Fibroblast of lung (primary cell): ENCODE results near the gene SLC34A1. TPM values are rescaled to one million over a fixed set of nuclear protein-coding genes. Genes with fewer than 3 reads are reported as not detected.
A peak's percentile ranks its signal among the peaks of the same experiment; 100 is the strongest.

Source experiments
- DNase-seq, 2 donors: peaks; one replicate each; pipeline versions ENCODE4 v3.0.0 to v3.0.0-alpha.2; 2010; ENCODE audit warnings: low read depth in 2 of 2
- H2AFZ ChIP-seq: 2 replicates; pipeline ENCODE4 v1.5.1; 2012; ENCODE audit warnings: low read length, control low read depth, inconsistent platforms
- H3K27ac ChIP-seq: 2 replicates; pipeline ENCODE4 v1.5.1; 2011; ENCODE audit warnings: low read length, control low read depth; ENCODE audit not compliant: insufficient read depth
- H3K27me3 ChIP-seq: 2 replicates; pipeline ENCODE4 v1.5.1; 2011; ENCODE audit warnings: mild to moderate bottlenecking, low read length; ENCODE audit not compliant: control insufficient read depth, insufficient read depth
- H3K36me3 ChIP-seq: 2 replicates; pipeline ENCODE4 v1.5.1; 2011; ENCODE audit warnings: low read length; ENCODE audit not compliant: control insufficient read depth, insufficient read depth
- H3K4me1 ChIP-seq: 2 replicates; pipeline ENCODE4 v1.5.1; 2011; ENCODE audit warnings: low read length; ENCODE audit not compliant: control insufficient read depth, insufficient read depth; ENCODE audit errors: extremely low read depth
- H3K4me2 ChIP-seq: 2 replicates; pipeline ENCODE4 v1.5.1; 2011; ENCODE audit warnings: low read length, control low read depth; ENCODE audit not compliant: insufficient read depth; ENCODE audit errors: extremely low read depth
- H3K4me3 ChIP-seq, 4 experiments: fragments of 200-600 bp in 1 of 4; sonication (generic) in 1 of 4; replicated peaks in 1 of 4; 2 replicates each; pipeline ENCODE4 v1.5.1; 2011 to 2016; ENCODE audit warnings: low read length in 4 of 4, low read depth in 3 of 4, mild to moderate bottlenecking in 3 of 4, control low read depth in 2 of 4, inconsistent platforms in 1 of 4, mixed read lengths in 1 of 4; ENCODE audit not compliant: insufficient read depth in 1 of 4; ENCODE audit errors: control extremely low read depth in 1 of 4
- H3K79me2 ChIP-seq: 2 replicates; pipeline ENCODE4 v1.5.1; 2012; ENCODE audit warnings: mild to moderate bottlenecking, low read length, inconsistent platforms; ENCODE audit not compliant: control insufficient read depth, insufficient read depth
- H3K9ac ChIP-seq: 2 replicates; pipeline ENCODE4 v1.5.1; 2011; ENCODE audit warnings: mild to moderate bottlenecking, low read length, control low read depth; ENCODE audit not compliant: insufficient read depth
- H3K9me3 ChIP-seq: 2 replicates; pipeline ENCODE4 v1.5.1; 2012; ENCODE audit warnings: low read depth, low read length; ENCODE audit not compliant: control insufficient read depth, insufficient read depth
- H4K20me1 ChIP-seq: 2 replicates; pipeline ENCODE4 v1.5.1; 2011; ENCODE audit warnings: low read length; ENCODE audit not compliant: control insufficient read depth, insufficient read depth; ENCODE audit errors: extremely low read depth
- EZH2 ChIP-seq: IDR thresholded peaks from 2 replicates; pipeline ENCODE4 v1.5.1; 2012; ENCODE audit warnings: low read length, control low read depth, mild to moderate bottlenecking; ENCODE audit errors: missing control alignments
- polyA plus RNA-seq, 2 donors: library from polyadenylated mRNA; depleted of rRNA in 1 of 2; stranded (reverse) in 1 of 2; unstranded in 1 of 2; fragments of >200 nt; gene quantifications; 2 replicates each; pipeline ENCODE4 v1.2.1, GENCODE V29; 2011 to 2012; ENCODE audit warnings: missing spikeins in 1 of 2
- total RNA-seq: library from RNA; depleted of rRNA; stranded (reverse); fragments of >200 nt; gene quantifications from 2 replicates; pipeline ENCODE4 v1.2.1, GENCODE V29; 2014
- TF ChIP-seq, protein P1 (sequence below), 2 donors: IDR thresholded peaks in 1 of 2; conservative IDR thresholded peaks in 1 of 2; 1 replicate in 1 of 2; 2 replicates in 1 of 2; pipeline ENCODE4 v1.5.1; 2011 to 2012; ENCODE audit warnings: low read length in 2 of 2, control low read depth in 1 of 2, inconsistent platforms in 1 of 2, low read depth in 1 of 2, mild to moderate bottlenecking in 1 of 2

SLC34A1 gene
- total and polyA plus RNA-seq, 2 donors (not counting 1 experiment from before 2014, with no cell fraction given): not detected

DNA sequence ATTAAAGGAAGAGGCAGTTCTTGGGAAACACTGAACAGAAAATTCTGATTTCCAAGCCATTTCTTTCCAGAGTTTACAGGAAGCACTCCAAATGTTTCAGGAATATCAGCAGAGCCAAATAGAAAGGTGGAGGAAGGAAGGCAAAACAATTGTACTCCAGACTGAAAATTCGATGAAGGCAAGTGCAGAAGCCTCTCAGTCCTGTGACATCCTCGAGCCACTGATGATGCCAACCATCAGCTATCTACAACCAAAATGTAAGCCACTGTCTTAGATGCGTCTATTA, 34.9 kb upstream of the SLC34A1 start:
- Histone ChIP-seq H2AFZ (no peak overlapping the region), H3K27me3 (no peaks in the 10 kb centered on the region), H3K4me3 (no peak overlapping the region), H3K9me3 (no peaks in the 10 kb centered on the region), H3K4me2 (peak overlapping the region; percentile 40), H3K27ac (no peak overlapping the region), H3K9ac (no peak overlapping the region), H3K79me2 (peaks cover 50% of the 10 kb centered on the region), H3K4me1 (peaks cover 9% of the 10 kb centered on the region), H4K20me1 (no peaks in the 10 kb centered on the region), H3K36me3 (peaks cover 2% of the 10 kb centered on the region)
- no peak for TF ChIP-seq EZH2
- TF ChIP-seq, protein P1, sequence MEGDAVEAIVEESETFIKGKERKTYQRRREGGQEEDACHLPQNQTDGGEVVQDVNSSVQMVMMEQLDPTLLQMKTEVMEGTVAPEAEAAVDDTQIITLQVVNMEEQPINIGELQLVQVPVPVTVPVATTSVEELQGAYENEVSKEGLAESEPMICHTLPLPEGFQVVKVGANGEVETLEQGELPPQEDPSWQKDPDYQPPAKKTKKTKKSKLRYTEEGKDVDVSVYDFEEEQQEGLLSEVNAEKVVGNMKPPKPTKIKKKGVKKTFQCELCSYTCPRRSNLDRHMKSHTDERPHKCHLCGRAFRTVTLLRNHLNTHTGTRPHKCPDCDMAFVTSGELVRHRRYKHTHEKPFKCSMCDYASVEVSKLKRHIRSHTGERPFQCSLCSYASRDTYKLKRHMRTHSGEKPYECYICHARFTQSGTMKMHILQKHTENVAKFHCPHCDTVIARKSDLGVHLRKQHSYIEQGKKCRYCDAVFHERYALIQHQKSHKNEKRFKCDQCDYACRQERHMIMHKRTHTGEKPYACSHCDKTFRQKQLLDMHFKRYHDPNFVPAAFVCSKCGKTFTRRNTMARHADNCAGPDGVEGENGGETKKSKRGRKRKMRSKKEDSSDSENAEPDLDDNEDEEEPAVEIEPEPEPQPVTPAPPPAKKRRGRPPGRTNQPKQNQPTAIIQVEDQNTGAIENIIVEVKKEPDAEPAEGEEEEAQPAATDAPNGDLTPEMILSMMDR (conservative IDR thresholded peaks at IDR 0.05 in 1 of 2, IDR thresholded peaks at IDR 0.05 in 1 of 2; ENCODE audit: low read depth in 1 of 2, low read length in 2 of 2): no peak
- DNase-seq: no peak

DNA sequence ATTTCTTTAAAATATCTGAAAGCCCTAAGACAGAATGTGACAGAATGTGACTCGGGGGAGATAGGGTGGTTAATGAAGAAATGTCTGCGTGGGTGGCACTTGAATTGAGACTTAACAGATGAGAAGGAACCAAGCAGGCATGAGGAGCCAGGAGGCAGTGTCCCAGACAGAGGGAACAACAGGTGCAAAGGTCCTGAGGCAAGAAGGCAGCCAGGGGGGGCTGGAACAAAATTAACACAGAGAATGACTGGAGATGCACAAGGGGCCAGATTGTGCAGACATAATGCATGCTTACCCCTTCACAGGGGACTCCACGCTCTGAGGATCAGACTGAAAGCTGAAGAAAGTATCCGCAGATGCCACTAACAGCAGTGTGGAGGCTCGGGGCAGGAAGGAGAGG, 34.5 kb upstream of the SLC34A1 start:
- DNase-seq: no peak
- Histone ChIP-seq H3K27ac (no peak overlapping the region), H3K79me2 (peaks cover 50% of the 10 kb centered on the region), H3K36me3 (peaks cover 2% of the 10 kb centered on the region), H3K4me2 (peak overlapping the region; percentile 75), H3K4me1 (peaks cover 9% of the 10 kb centered on the region), H3K9me3 (no peaks in the 10 kb centered on the region), H3K27me3 (no peaks in the 10 kb centered on the region), H3K4me3 (peak overlapping the region in 2 of 4 experiments; percentile 97 to 99), H2AFZ (no peak overlapping the region), H4K20me1 (no peaks in the 10 kb centered on the region), H3K9ac (no peak overlapping the region)
- no peak for TF ChIP-seq EZH2
- TF ChIP-seq, protein P1 (conservative IDR thresholded peaks at IDR 0.05 in 1 of 2, IDR thresholded peaks at IDR 0.05 in 1 of 2; ENCODE audit: low read depth in 1 of 2, low read length in 2 of 2): no peak

DNA sequence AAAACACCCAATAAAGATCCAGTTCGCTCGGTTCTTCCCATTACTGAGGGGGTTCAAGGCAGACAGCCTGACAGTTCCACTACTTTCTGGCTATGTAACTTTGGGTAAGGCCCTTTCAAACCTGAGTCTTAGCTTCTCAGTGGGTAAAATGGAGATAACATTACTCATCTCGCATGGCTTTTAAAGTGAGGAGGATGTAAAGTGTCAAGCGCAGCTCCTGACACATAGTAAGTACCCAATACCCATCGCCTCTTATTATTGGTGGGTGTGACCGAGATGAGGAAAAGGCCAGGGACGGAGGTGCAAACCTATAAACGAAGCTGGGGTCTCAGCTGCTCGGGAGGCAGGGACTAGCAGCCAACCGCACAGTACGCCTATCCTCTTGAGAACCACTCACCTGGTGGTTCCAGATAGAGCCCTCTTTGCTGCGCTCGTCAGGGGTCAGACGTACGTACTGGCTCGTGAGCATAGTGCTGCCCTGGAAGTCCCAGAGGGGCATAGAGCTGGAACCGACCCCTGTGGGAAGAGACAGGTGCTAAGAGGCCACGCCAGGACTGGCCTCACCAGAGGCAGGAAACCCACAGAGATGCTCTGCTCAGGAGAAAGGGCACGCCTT, 33.4 kb upstream of the SLC34A1 start:
- peaks cover 44% of the 10 kb centered on the region for H3K79me2 ChIP-seq
- peaks cover 2% of the 10 kb centered on the region for H3K36me3 ChIP-seq
- peak overlapping the region; percentile 97 for H3K27ac ChIP-seq
- H3K27me3 ChIP-seq: no peaks in the 10 kb centered on the region
- TF ChIP-seq EZH2: no peak
- peak in 1 of 2 donors; percentile 2 for DNase-seq
- H3K9me3 ChIP-seq: no peaks in the 10 kb centered on the region
- peak overlapping the region; percentile 75 for H3K4me2 ChIP-seq
- H3K4me1 ChIP-seq: peaks cover 9% of the 10 kb centered on the region
- H4K20me1 ChIP-seq: no peaks in the 10 kb centered on the region
- peak overlapping the region; percentile 97 to 99 (median 98) for H3K4me3 ChIP-seq
- H3K9ac ChIP-seq: peak overlapping the region; percentile 95
- H2AFZ ChIP-seq: peak overlapping the region; percentile 73
